ENCODE results near the gene RESP18. TPM values are rescaled to one million over a fixed set of nuclear protein-coding genes. Genes with fewer than 3 reads are reported as not detected.

The RESP18 gene
- not detected in 2 replicates for total RNA-seq

GRCh38 chr2:219332542-219332941 lies at the start of gene RESP18:
TSS of gene RESP18 (minus strand) at chr2:219332744.

GRCh38 chr2:219309278-219309677 lies 23.3 kb downstream of the RESP18 start, which contains the start of gene PTPRN:
TSS of gene PTPRN (minus strand) at chr2:219309401. CDS start at chr2:219309332, 69 bp downstream.

GRCh38 chr2:219279151-219279915 lies 53.2 kb downstream of the RESP18 start, which contains the start of gene DNAJB2:
TSS of gene DNAJB2 (plus strand) at chr2:219279366. CDS start at chr2:219279834, 468 bp downstream.

Other genes starting within 250 kb of the RESP18 start
- 17.2 and 22.2 TPM in 2 replicates for gene NHEJ1, start 171.9 kb downstream of the RESP18 start, total RNA-seq
- 1.4 TPM in 1 of 2 replicates, not detected in the other for gene SLC23A3, start 162.7 kb downstream of the RESP18 start, total RNA-seq
- 16.9 and 26.8 TPM in 2 replicates for gene CNPPD1, start 155.8 kb downstream of the RESP18 start, total RNA-seq
- gene RETREG2, start 154.5 kb downstream of the RESP18 start, total RNA-seq = 43.0 and 46.3 TPM in 2 replicates
- gene ZFAND2B, start 126.0 kb downstream of the RESP18 start, total RNA-seq = 24.8 and 33.4 TPM in 2 replicates
- gene ABCB6, start 113.8 kb downstream of the RESP18 start, total RNA-seq = 17.2 and 17.9 TPM in 2 replicates
- gene ATG9A, start 103.1 kb downstream of the RESP18 start, total RNA-seq = 52.5 and 113 TPM in 2 replicates
- gene ANKZF1, start 102.9 kb downstream of the RESP18 start, total RNA-seq = 21.9 and 33.2 TPM in 2 replicates
- gene GLB1L, start 87.3 kb downstream of the RESP18 start, total RNA-seq = 10.1 and 11.8 TPM in 2 replicates
- gene STK16, start 87.3 kb downstream of the RESP18 start, total RNA-seq = 14.2 and 20.8 TPM in 2 replicates
- not detected in 2 replicates for gene TUBA4B, start 79.5 kb downstream of the RESP18 start, total RNA-seq
- gene TUBA4A, start 78.8 kb downstream of the RESP18 start, total RNA-seq = 15.6 and 16.3 TPM in 2 replicates
- gene DNAJB2, start 53.4 kb downstream of the RESP18 start, total RNA-seq = 12.0 and 32.1 TPM in 2 replicates
- 22.6 and 64.0 TPM in 2 replicates for gene PTPRN, start 23.3 kb downstream of the RESP18 start, total RNA-seq
- 48.9 and 119 TPM in 2 replicates for gene DNPEP, start 55.2 kb upstream of the RESP18 start, total RNA-seq
- gene DES, start 85.6 kb upstream of the RESP18 start, total RNA-seq = under 0.01 and 20.4 TPM in 2 replicates
- 8.5 and 11.7 TPM in 2 replicates for gene SPEG, start 102.1 kb upstream of the RESP18 start, total RNA-seq
- 62.8 and 73.8 TPM in 2 replicates for gene GMPPA, start 166.1 kb upstream of the RESP18 start, total RNA-seq
- gene ASIC4, start 181.7 kb upstream of the RESP18 start, total RNA-seq = 0.64 TPM in 1 of 2 replicates, not detected in the other
- 195 and 201 TPM in 2 replicates for gene CHPF, start 211.1 kb upstream of the RESP18 start, total RNA-seq
- 0.78 and 9.2 TPM in 2 replicates for gene TMEM198, start 211.3 kb upstream of the RESP18 start, total RNA-seq
- gene OBSL1, start 238.8 kb upstream of the RESP18 start, total RNA-seq = 27.0 and 93.4 TPM in 2 replicates
- gene INHA, start 239.6 kb upstream of the RESP18 start, total RNA-seq = not detected in 2 replicates

Data from epithelial cell of alveolus of lung (primary cell).